Heart left ventricle (tissue), 16 donors: ENCODE measurements around the gene MRPL45. TPM values are rescaled to one million over a fixed set of nuclear protein-coding genes. Genes with fewer than 3 reads are reported as not detected.
A peak's percentile ranks its signal among the peaks of the same experiment; 100 is the strongest.
"Not testable (repeated sequence)": the region's sequence is repeated elsewhere in the genome, so short reads cannot be mapped to it uniquely, and the experiment has no call there.

ENCODE experiments used
- ATAC-seq, 4 donors: fragments of 200-7000 bp; cut with Tn5 transposase; one replicate each; pipeline ENCODE4 v1.9.1; 2020 to 2022; ENCODE audit warnings: moderate library complexity in 4 of 4, mild to moderate bottlenecking in 3 of 4, moderate number of reproducible peaks in 1 of 4
- DNase-seq, 5 donors: peaks; one replicate each; pipeline ENCODE4 v3.0.0-alpha.2; 2020
- H3K27ac ChIP-seq, 12 donors: fragments of 200-600 bp; sonication (generic) in 4 of 12; one replicate each; pipeline versions ENCODE4 v1.5.0 to v1.8.0; 2016 to 2022; ENCODE audit warnings: mild to moderate bottlenecking in 2 of 12
- H3K27me3 ChIP-seq, 9 donors: fragments of 200-600 bp; sonication (generic) in 2 of 9; one replicate each; pipeline versions ENCODE4 v1.5.1 to v1.8.0; 2016 to 2022; ENCODE audit warnings: mild to moderate bottlenecking in 3 of 9
- H3K36me3 ChIP-seq, 9 donors: fragments of 200-600 bp; sonication (generic) in 2 of 9; one replicate each; pipeline versions ENCODE4 v1.5.0 to v1.8.0; 2018 to 2022; ENCODE audit warnings: mild to moderate bottlenecking in 2 of 9
- H3K4me1 ChIP-seq, 12 donors: fragments of 200-600 bp; sonication (generic) in 4 of 12; one replicate each; pipeline versions ENCODE4 v1.5.0 to v1.8.0; 2016 to 2022; ENCODE audit warnings: mild to moderate bottlenecking in 3 of 12
- H3K4me3 ChIP-seq, 12 donors: fragments of 200-600 bp; sonication (generic) in 4 of 12; one replicate each; pipeline versions ENCODE4 v1.5.0 to v1.8.0; 2017 to 2022; ENCODE audit warnings: mild to moderate bottlenecking in 9 of 12, moderate library complexity in 4 of 12
- H3K9me3 ChIP-seq, 12 donors: fragments of 200-600 bp; sonication (generic) in 4 of 12; one replicate each; pipeline versions ENCODE4 v1.5.0 to v1.8.0; 2016 to 2022; ENCODE audit warnings: mild to moderate bottlenecking in 1 of 12
- POLR2A ChIP-seq, 2 donors: fragments of 450-650 bp; IDR thresholded peaks; one replicate each; pipeline ENCODE4 v1.6.1; 2017; ENCODE audit warnings: antibody characterized with exemption in 2 of 2, mild to moderate bottlenecking in 2 of 2, moderate library complexity in 2 of 2
- WGBS, 4 donors: extraction: QIAGEN DNeasy Blood & Tissue Kit in 2 of 4; methylation state at CpG; one replicate each; pipeline versions ENCODE4 v1.1.5 to v1.1.7; 2013 to 2018; 5-methylcytosine and 5-hydroxymethylcytosine counted together
- intact Hi-C, 10 donors: fragments of 100-400 bp; cut with DNase I; formaldehyde crosslinking; loops; one replicate each; pipeline versions ENCODE4 v1.11.1 to v1.14.2; 2022
- long read RNA-seq, 3 donors: library from polyadenylated mRNA; unstranded; transcript quantifications; one replicate each; pipeline ENCODE4 v2.0.0, GENCODE V29; 2020 to 2021
- polyA plus RNA-seq, 2 donors: library from polyadenylated mRNA; stranded (reverse); fragments of 200-250 nt; gene quantifications; one replicate each; pipeline ENCODE4 v1.2.3, GENCODE V29; 2013
- total RNA-seq, 9 donors: library from RNA; depleted of rRNA in 2 of 9; stranded (reverse); fragments of >200 nt in 2 of 9; fragmentation: NEBNext Ultra II Directional in 3 of 9; extraction: Animal tissue kit (Norgen Biotek cat#: 25700) in 3 of 9; gene quantifications; one replicate each; pipeline versions ENCODE4 v1.1.0 to v1.2.4, GENCODE V29; 2016 to 2023
- donor health status: ischemic (EF 13 %, LVEDD 7.1; RV severe dilation, severe dysfunction).
- donor health status: healthy with polysubstance abuse.
- donor health status: DM: no; HTN: yes; CAD: no.
- donor health status: DM: no; HTN: no; CAD: no.
- donor health status: ischemic (EF 25% LVEDD 6.9; RV normal size, moderate dysfunction).
- donor health status: ischemic (EF 25% LVEDD 5.7; RV mildly dilated, moderate dysfunction).
- donor health status: healthy.
- donor health status: DM: yes; HTN: yes; CAD: no.
- donor health status: ischemic (EF 35%, LVEDD 5.7; RV mildly dilated, moderate dysfunction).
- donor health status: nonischemic (EF 11% LVEDD 7.7; RV severe dilation, severe dysfunction).
- donor health status: DM: yes; HTN: yes; CAD: no.
- donor health status: PGD.
- donor health status: ischemic (EF 29% LVEDD 5.4; RV normal size, mild dysfunction).
- donor health status: nonischemic (EF 23%, LVEDD 6.1; RV moderate dilation, normal function).

The MRPL45 gene
- total RNA-seq (10 to 100 TPM; 26.0 to 46.3 (median 35.1) TPM), polyA plus RNA-seq (10 to 100 TPM; 27.1 to 36.8 TPM)
- long read RNA-seq, donor 1, transcript MRPL45-203 (8 exons, 1,705 nt), result major isoform, 44 of 53 reads
- long read RNA-seq, donor 1, partial matches to known transcripts, result 2 of 53 reads
- long read RNA-seq, donor 1, other reads (novel, unspliced or antisense), result 7 of 53 reads
- long read RNA-seq, donor 2, transcript MRPL45-203 (8 exons, 1,705 nt), result major isoform, 162 of 180 reads
- long read RNA-seq, donor 2, partial matches to known transcripts, result 5 of 180 reads
- long read RNA-seq, donor 2, other reads (novel, unspliced or antisense), result 11 of 180 reads
- long read RNA-seq, donor 3, transcript MRPL45-203 (8 exons, 1,705 nt), result major isoform, 27 of 32 reads
- long read RNA-seq, donor 3, partial matches to known transcripts, result 1 of 32 reads
- long read RNA-seq, donor 3, other reads (novel, unspliced or antisense), result 3 of 32 reads

- H3K9me3 ChIP-seq, H3K4me1 ChIP-seq, intact Hi-C loops, H3K27me3 ChIP-seq: not testable (repeated sequence)
- Histone ChIP-seq H3K4me3 (peak within 1 kb of the TSS; percentile 29 to 70 (median 56)), H3K36me3 (peaks cover 0 to 24% (median 10%) of the 10 kb centered on the region in 9 donors), H3K27ac (peak within 1 kb of the TSS in 10 of 12 donors; percentile 42 to 79 (median 70))
- 0 to 1% (median 1%) methylated on average over 38 to 48 of the region's 48 CpGs for WGBS, 4 donors
- DNase-seq (peak; percentile 97 to 99 (median 97)), ATAC-seq (peak; percentile 99 to 100 (median 99))
These were observed at the start of gene MRPL45 for GRCh38 chr17:38296834-38297517. Gene MRPL45 (plus strand): TSS chr17:38297168. CDS start chr17:38297184, 16 bp downstream.

- 90 to 97% (median 95%) methylated on average over 9 to 11 of the region's 14 CpGs for whole genome bisulfite sequencing, 4 donors
- ATAC-seq, DNase-seq, H3K27me3 ChIP-seq, H3K36me3 ChIP-seq, H3K9me3 ChIP-seq, intact Hi-C loops, H3K4me3 ChIP-seq, H3K27ac ChIP-seq: not testable (repeated sequence)
- peaks cover 0 to 23% (median 7%) of the 10 kb centered on the region in 12 donors for H3K4me1 ChIP-seq
These were observed 43.8 kb upstream of the MRPL45 start for GRCh38 chr17:38253191-38253590.

GRCh38 chr17:38254357-38254756, 42.6 kb upstream of the MRPL45 start:
- DNase-seq, H3K4me3 ChIP-seq, intact Hi-C loops, H3K36me3 ChIP-seq, H3K9me3 ChIP-seq, H3K27me3 ChIP-seq, ATAC-seq, H3K27ac ChIP-seq: not testable (repeated sequence)
- WGBS, 4 donors, result 43 to 71% (median 58%) methylated on average over 2 of the region's 2 CpGs
- peaks cover 0 to 23% (median 7%) of the 10 kb centered on the region in 12 donors for H3K4me1 ChIP-seq

- ATAC-seq (peak; percentile 88 to 97 (median 92)), DNase-seq (peak; percentile 89 to 94 (median 91))
- Histone ChIP-seq H3K27ac (peak overlapping the region in 10 of 12 donors; percentile 49 to 86 (median 68)), H3K4me1 (peaks cover 0 to 23% (median 6%) of the 10 kb centered on the region in 12 donors), H3K4me3 (peak overlapping the region in 11 of 12 donors; percentile 30 to 73 (median 61))
- H3K9me3 ChIP-seq, H3K27me3 ChIP-seq, H3K36me3 ChIP-seq, intact Hi-C loops: not testable (repeated sequence)
- 0 to 1% (median 1%) methylated on average over 19 to 49 of the region's 73 CpGs for WGBS, 4 donors
- peak in 1 of 2 donors; percentile 36 for TF ChIP-seq POLR2A (IDR thresholded peaks at IDR 0.05)
These were observed 39.9 kb upstream of the MRPL45 start for GRCh38 chr17:38257013-38257621.

- ATAC-seq, H3K4me1 ChIP-seq, DNase-seq, intact Hi-C loops, H3K9me3 ChIP-seq, H3K36me3 ChIP-seq, H3K27me3 ChIP-seq, H3K27ac ChIP-seq, H3K4me3 ChIP-seq: not testable (repeated sequence)
- 76 to 97% (median 91%) methylated on average over 1 of the region's 1 CpG for WGBS, 4 donors
These were observed 30.9 kb upstream of the MRPL45 start for GRCh38 chr17:38265974-38266506.

GRCh38 chr17:38266571-38266970, 30.4 kb upstream of the MRPL45 start:
- H3K27ac ChIP-seq, H3K36me3 ChIP-seq, ATAC-seq, H3K4me1 ChIP-seq, DNase-seq, H3K9me3 ChIP-seq, intact Hi-C loops, H3K4me3 ChIP-seq, H3K27me3 ChIP-seq: not testable (repeated sequence)
- 96 to 98% (median 96%) methylated on average over 14 to 17 of the region's 17 CpGs for WGBS, 4 donors

- intact Hi-C loops, H3K27me3 ChIP-seq, H3K4me1 ChIP-seq, H3K36me3 ChIP-seq, DNase-seq, H3K27ac ChIP-seq, H3K4me3 ChIP-seq, ATAC-seq, H3K9me3 ChIP-seq: not testable (repeated sequence)
- 50 to 61% (median 56%) methylated on average over 3 of the region's 3 CpGs for WGBS, 4 donors
These were observed 28.8 kb upstream of the MRPL45 start for GRCh38 chr17:38268138-38268537.

- intact Hi-C loops, H3K36me3 ChIP-seq, ATAC-seq, H3K27ac ChIP-seq, H3K4me3 ChIP-seq, H3K4me1 ChIP-seq, H3K9me3 ChIP-seq, DNase-seq, H3K27me3 ChIP-seq: not testable (repeated sequence)
- 45 to 66% (median 60%) methylated on average over 1 of the region's 1 CpG for WGBS, 4 donors
These were observed 27.9 kb upstream of the MRPL45 start for GRCh38 chr17:38269045-38269444.

GRCh38 chr17:38269552-38269951, 27.4 kb upstream of the MRPL45 start:
- ATAC-seq, result peak in 1 of 4 donors; percentile 57

GRCh38 chr17:38285994-38286393, 11.0 kb upstream of the MRPL45 start:
- H3K36me3 ChIP-seq, H3K9me3 ChIP-seq, intact Hi-C loops, H3K4me1 ChIP-seq, DNase-seq, H3K27me3 ChIP-seq, ATAC-seq, H3K27ac ChIP-seq, H3K4me3 ChIP-seq: not testable (repeated sequence)

More at GRCh38 chr17:38269552-38269951, 27.4 kb upstream of the MRPL45 start:
- DNase-seq, H3K27ac ChIP-seq, H3K4me3 ChIP-seq, intact Hi-C loops, H3K27me3 ChIP-seq, H3K36me3 ChIP-seq, H3K9me3 ChIP-seq, H3K4me1 ChIP-seq: not testable (repeated sequence)
